ENCODE results near the gene FRS2. TPM values are rescaled to one million over a fixed set of nuclear protein-coding genes. Genes with fewer than 3 reads are reported as not detected.

The FRS2 gene
- total and polyA plus RNA-seq, 9 of the 15 experiments (the other 6 are each of a cell fraction or from before 2014, with no cell fraction given): 1.0 to 9.1 (median 6.0) TPM

GRCh38 chr12:69512820-69513219 lies 42.6 kb downstream of the FRS2 start:
- ChIA-PET POLR2A (interaction anchor here (1.2 kb wide), 1 partner anchor 10 kb away, joined by 4 read pairs; no protein-coding TSS in a partner anchor), CTCF (ENCODE audit: low intra/inter-chr PET ratio) (no interaction called here)
- Histone ChIP-seq H3K27me3 (ENCODE audit: control insufficient read depth in 2 of 2, insufficient read depth in 2 of 2, low read length in 2 of 2) (no peaks in the 10 kb centered on the region), H3K4me2 (ENCODE audit: insufficient read depth, low read length) (no peak overlapping the region), H3K27ac (ENCODE audit: extremely low read depth, low read depth, low read length) (no peak overlapping the region), H2AFZ (ENCODE audit: low read depth, low read length) (no peak overlapping the region), H3K36me3 (ENCODE audit: control insufficient read depth, insufficient read depth, low read length) (no peaks in the 10 kb centered on the region), H3K9me1 (ENCODE audit: control insufficient read depth, insufficient read depth, low read length) (no peaks in the 10 kb centered on the region), H3K4me3 (no peak overlapping the region), H3K79me2 (ENCODE audit: control insufficient read depth, insufficient read depth, low read length) (peaks cover 43% of the 10 kb centered on the region), H4K20me1 (replicated peaks; ENCODE audit: control insufficient read depth, insufficient read depth, low read length) (peaks cover 3% of the 10 kb centered on the region), H3K9me3 (replicated peaks; ENCODE audit: control insufficient read depth, insufficient read depth, low read depth, low read length) (no peaks in the 10 kb centered on the region), H3K4me1 (replicated peaks in 1 of 2; ENCODE audit: control insufficient read depth in 2 of 2, insufficient read depth in 2 of 2, low read length in 2 of 2) (peaks cover 0 to 21% of the 10 kb centered on the region in 2 experiments; a peak in 2 of 5 replicates), H3K9ac (ENCODE audit: insufficient read depth in 1 of 2, low read depth in 2 of 2, low read length in 2 of 2) (no peak overlapping the region)
- TF ChIP-seq CEBPB (tag; IDR thresholded peaks at IDR 0.05): peak; percentile 35; the same call in 1 of the 2 replicates
- TF ChIP-seq ATF7 (IDR thresholded peaks at IDR 0.05): 0 out of 2 replicates have a peak, but pooled peaks have one; percentile 13
- TF ChIP-seq POLR3G (IDR thresholded peaks at IDR 0.05; ENCODE audit: extremely low read depth, insufficient read length, insufficient replicate concordance): no peak
- DNase-seq (ENCODE audit: extremely low read depth in 1 of 4, low spot score in 3 of 4) (no peak), FAIRE-seq (no peak), ATAC-seq (no peak)
- 47% methylated on average over 2 of the region's 2 CpGs for whole genome bisulfite sequencing (ENCODE audit: insufficient coverage, low coverage, missing lambda C conversion rate)
- no TSS peak for BruUV-seq (replicated peaks)
- in situ Hi-C loops (cut with MboI) (no loop called here), intact Hi-C loops (cut with micrococcal nuclease) (no loop called here)

GRCh38 chr12:69513297-69513696 lies 43.1 kb downstream of the FRS2 start:
- Histone ChIP-seq H3K27ac (ENCODE audit: extremely low read depth, low read depth, low read length) (no peak overlapping the region), H2AFZ (ENCODE audit: low read depth, low read length) (no peak overlapping the region), H3K4me3 (no peak overlapping the region), H4K20me1 (replicated peaks; ENCODE audit: control insufficient read depth, insufficient read depth, low read length) (peaks cover 3% of the 10 kb centered on the region), H3K9me1 (ENCODE audit: control insufficient read depth, insufficient read depth, low read length) (no peaks in the 10 kb centered on the region), H3K36me3 (ENCODE audit: control insufficient read depth, insufficient read depth, low read length) (no peaks in the 10 kb centered on the region), H3K9ac (ENCODE audit: insufficient read depth in 1 of 2, low read depth in 2 of 2, low read length in 2 of 2) (no peak overlapping the region), H3K4me1 (replicated peaks in 1 of 2; ENCODE audit: control insufficient read depth in 2 of 2, insufficient read depth in 2 of 2, low read length in 2 of 2) (peaks cover 0 to 23% of the 10 kb centered on the region in 2 experiments; a peak in 2 of 5 replicates), H3K9me3 (replicated peaks; ENCODE audit: control insufficient read depth, insufficient read depth, low read depth, low read length) (no peaks in the 10 kb centered on the region), H3K4me2 (ENCODE audit: insufficient read depth, low read length) (no peak overlapping the region), H3K27me3 (ENCODE audit: control insufficient read depth in 2 of 2, insufficient read depth in 2 of 2, low read length in 2 of 2) (no peaks in the 10 kb centered on the region), H3K79me2 (ENCODE audit: control insufficient read depth, insufficient read depth, low read length) (peaks cover 47% of the 10 kb centered on the region)
- ATAC-seq (no peak), DNase-seq (ENCODE audit: extremely low read depth in 1 of 4, low spot score in 3 of 4) (no peak), FAIRE-seq (no peak)
- 100% methylated on average over 1 of the region's 1 CpG for WGBS (ENCODE audit: insufficient coverage, low coverage, missing lambda C conversion rate)
- in situ Hi-C loops (cut with MboI) (no loop called here), intact Hi-C loops (cut with micrococcal nuclease) (no loop called here)
- ChIA-PET POLR2A (no interaction called here), CTCF (ENCODE audit: low intra/inter-chr PET ratio) (no interaction called here)
- BruUV-seq (replicated peaks): no TSS peak
- TF ChIP-seq ZBTB12 (CRISPR knock-in tag; IDR thresholded peaks at IDR 0.05) (no peak), ZNF707 (CRISPR knock-in tag; conservative IDR thresholded peaks at IDR 0.05) (no peak), SNIP1 (IDR thresholded peaks at IDR 0.05; ENCODE audit: low read depth) (no peak), PHF21A (IDR thresholded peaks at IDR 0.05; ENCODE audit: borderline replicate concordance, low read depth) (no peak)
- TF ChIP-seq, protein P1, sequence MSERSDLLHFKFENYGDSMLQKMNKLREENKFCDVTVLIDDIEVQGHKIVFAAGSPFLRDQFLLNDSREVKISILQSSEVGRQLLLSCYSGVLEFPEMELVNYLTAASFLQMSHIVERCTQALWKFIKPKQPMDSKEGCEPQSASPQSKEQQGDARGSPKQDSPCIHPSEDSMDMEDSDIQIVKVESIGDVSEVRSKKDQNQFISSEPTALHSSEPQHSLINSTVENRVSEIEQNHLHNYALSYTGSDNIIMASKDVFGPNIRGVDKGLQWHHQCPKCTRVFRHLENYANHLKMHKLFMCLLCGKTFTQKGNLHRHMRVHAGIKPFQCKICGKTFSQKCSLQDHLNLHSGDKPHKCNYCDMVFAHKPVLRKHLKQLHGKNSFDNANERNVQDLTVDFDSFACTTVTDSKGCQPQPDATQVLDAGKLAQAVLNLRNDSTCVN (CRISPR knock-in tag; IDR thresholded peaks at IDR 0.05): no peak

All from K562 (cell line).